Vagina (tissue), 2 donors: Measurements from ENCODE around the gene CWC22.

ENCODE experiments used
- CTCF ChIP-seq, 3 experiments: fragments of 450-650 bp in 2 of 3; fragments of 200-600 bp in 1 of 3; sonication (generic) in 1 of 3; IDR thresholded peaks; one replicate each; pipeline ENCODE4 v1.5.1; 2017 to 2019; ENCODE audit warnings: antibody characterized with exemption in 3 of 3, mild to moderate bottlenecking in 2 of 3, moderate library complexity in 2 of 3
- POLR2A ChIP-seq, 2 donors: fragments of 450-650 bp; IDR thresholded peaks; one replicate each; pipeline ENCODE4 v1.6.1; 2017; ENCODE audit warnings: antibody characterized with exemption in 2 of 2, mild to moderate bottlenecking in 2 of 2, moderate library complexity in 2 of 2
- POLR2AphosphoS5 ChIP-seq, 2 donors: sonication (generic); formaldehyde crosslinking; IDR thresholded peaks; one replicate each; pipeline ENCODE4 v1.9.0; 2017; ENCODE audit warnings: antibody characterized with exemption in 2 of 2, mild to moderate bottlenecking in 2 of 2, low read depth in 1 of 2; ENCODE audit not compliant: insufficient read depth in 1 of 2

GRCh38 chr2:180040146-180040925 is 33.2 kb upstream of the CWC22 start:
- no peak for TF ChIP-seq CTCF (IDR thresholded peaks at IDR 0.05)
- TF ChIP-seq POLR2A (IDR thresholded peaks at IDR 0.05): no peak
- TF ChIP-seq POLR2AphosphoS5 (IDR thresholded peaks at IDR 0.05; ENCODE audit: insufficient read depth in 1 of 2, low read depth in 1 of 2): no peak
